GM23248 (cell line): Measurements from ENCODE around the gene COL6A3. TPM values are rescaled to one million over a fixed set of nuclear protein-coding genes. Genes with fewer than 3 reads are reported as not detected.
A peak's percentile ranks its signal among the peaks of the same experiment; 100 is the strongest.

ENCODE experiments used
- DNase-seq: peaks from one replicate; pipeline ENCODE4 v3.0.0-alpha.2; 2015
- H2AFZ ChIP-seq: fragments of 200-600 bp; sonication (generic); 2 replicates; pipeline ENCODE4 v1.6.1; 2016; ENCODE audit warnings: antibody characterized with exemption
- H3F3A ChIP-seq: fragments of 200-600 bp; sonication (generic); 2 replicates; pipeline ENCODE4 v1.6.1; 2016; ENCODE audit warnings: mild to moderate bottlenecking, antibody characterized with exemption, mixed run types; ENCODE audit not compliant: insufficient read depth
- H3K27ac ChIP-seq: fragments of 200-600 bp; sonication (generic); 2 replicates; pipeline ENCODE4 v1.5.1; 2016; ENCODE audit warnings: mild to moderate bottlenecking
- H3K27me3 ChIP-seq: fragments of 200-600 bp; sonication (generic); replicated peaks from 2 replicates; pipeline ENCODE4 v1.6.1; 2016; ENCODE audit warnings: mild to moderate bottlenecking; ENCODE audit not compliant: insufficient read depth
- H3K36me3 ChIP-seq: fragments of 200-600 bp; sonication (generic); 2 replicates; pipeline ENCODE4 v1.6.1; 2016; ENCODE audit warnings: low read depth, mild to moderate bottlenecking
- H3K4me1 ChIP-seq: fragments of 200-600 bp; sonication (generic); 2 replicates; pipeline ENCODE4 v1.6.1; 2016; ENCODE audit warnings: mild to moderate bottlenecking; ENCODE audit not compliant: insufficient read depth
- H3K4me2 ChIP-seq: fragments of 200-600 bp; sonication (generic); one replicate; pipeline ENCODE4 v1.6.1; 2016; ENCODE audit warnings: mild to moderate bottlenecking; ENCODE audit not compliant: unreplicated experiment
- H3K4me3 ChIP-seq: fragments of 200-600 bp; sonication (generic); 2 replicates; pipeline ENCODE4 v1.5.1; 2016; ENCODE audit warnings: mild to moderate bottlenecking
- H3K79me2 ChIP-seq: fragments of 200-600 bp; sonication (generic); 2 replicates; pipeline ENCODE4 v1.6.1; 2016; ENCODE audit warnings: mild to moderate bottlenecking; ENCODE audit not compliant: insufficient read depth
- H3K9ac ChIP-seq: fragments of 200-600 bp; sonication (generic); 2 replicates; pipeline ENCODE4 v1.6.1; 2016; ENCODE audit warnings: mild to moderate bottlenecking
- H3K9me2 ChIP-seq: fragments of 200-600 bp; sonication (generic); 2 replicates; pipeline ENCODE4 v1.6.1; 2016; ENCODE audit warnings: mixed run types, mild to moderate bottlenecking, moderate library complexity; ENCODE audit not compliant: insufficient read depth
- H3K9me3 ChIP-seq: fragments of 200-600 bp; sonication (generic); one replicate; pipeline ENCODE4 v1.6.1; 2017; ENCODE audit warnings: low read depth
- H4K20me1 ChIP-seq: fragments of 200-600 bp; sonication (generic); 2 replicates; pipeline ENCODE4 v1.6.0; 2016; ENCODE audit not compliant: insufficient read depth
- EZH2 ChIP-seq: fragments of 200-600 bp; sonication (generic); IDR thresholded peaks from 2 replicates; pipeline ENCODE4 v1.6.1; 2018; ENCODE audit warnings: antibody characterized with exemption, mild to moderate bottlenecking; ENCODE audit not compliant: insufficient read depth, poor library complexity, severe bottlenecking
- EZH2phosphoT487 ChIP-seq: fragments of 200-600 bp; sonication (generic); IDR thresholded peaks from 2 replicates; pipeline ENCODE4 v1.6.1; 2018; ENCODE audit warnings: antibody characterized with exemption, moderate library complexity, mild to moderate bottlenecking, low read depth; ENCODE audit not compliant: insufficient read depth
- WGBS, 2 experiments: methylation state at CpG; one replicate each; pipeline ENCODE4 v1.1.6; 2015 to 2017; ENCODE audit warnings: low lambda C conversion rate in 2 of 2, low coverage in 1 of 2; ENCODE audit errors: missing lambda C conversion rate in 2 of 2; 5-methylcytosine and 5-hydroxymethylcytosine counted together
- in situ Hi-C: fragments of 300-500 bp; cut with MboI; formaldehyde crosslinking; loops from 2 replicates; pipeline ENCODE4 v1.15.0; 2020
- polyA plus RNA-seq: library from polyadenylated mRNA; unstranded; fragments of >200 nt; fragmentation: Nextera tagmentation; extraction: Ambion mirVana; gene quantifications from 2 replicates; pipeline ENCODE4 v1.2.1, GENCODE V29; 2016
- total RNA-seq: library from RNA; depleted of rRNA; stranded (reverse); fragments of >200 nt; shearing (Covaris generic); gene quantifications from 2 replicates; pipeline ENCODE4 v1.2.3, GENCODE V29; 2014

The COL6A3 gene
- total and polyA plus RNA-seq, 2 experiments from 2014 or later = 344 to 1,362 TPM

DNA sequence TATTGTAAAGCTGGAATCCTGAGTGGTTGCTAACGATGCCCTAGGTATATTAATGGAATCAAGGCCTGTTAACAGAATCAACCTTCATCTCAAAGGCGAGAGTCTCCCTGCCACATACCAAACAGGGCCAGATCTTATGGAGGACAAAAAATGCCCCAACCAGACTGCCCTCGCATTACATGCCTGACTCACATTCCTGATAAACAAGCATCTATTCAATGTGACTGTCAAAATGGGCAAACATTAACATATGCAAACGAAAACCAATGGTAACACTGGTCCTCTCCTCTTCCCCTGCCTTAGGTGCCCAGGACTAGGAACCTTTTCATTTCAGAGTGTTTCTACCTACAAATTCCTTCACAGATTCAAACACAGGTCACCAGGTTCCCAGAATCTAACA is 83.4 kb downstream of the COL6A3 start:
- Histone ChIP-seq H3K4me2 (no peak overlapping the region), H3K27ac (peak overlapping the region; percentile 48), H3K9me2 (no peaks in the 10 kb centered on the region), H3K36me3 (peaks cover 94% of the 10 kb centered on the region), H3F3A (peaks cover 99% of the 10 kb centered on the region), H3K9me3 (no peaks in the 10 kb centered on the region), H3K4me3 (no peak overlapping the region), H4K20me1 (no peaks in the 10 kb centered on the region), H2AFZ (no peak overlapping the region), H3K79me2 (peaks cover 96% of the 10 kb centered on the region), H3K9ac (no peak overlapping the region), H3K27me3 (no peaks in the 10 kb centered on the region), H3K4me1 (no peaks in the 10 kb centered on the region)
- no peak for DNase-seq
- in situ Hi-C loops = no loop called here
- WGBS, 2 experiments = 61 to 63% methylated on average over 4 of the region's 4 CpGs
- TF ChIP-seq EZH2 (no peak), EZH2phosphoT487 (no peak)

- H2AFZ ChIP-seq = no peak overlapping the region
- H3K27me3 ChIP-seq = no peaks in the 10 kb centered on the region
- H3K4me2 ChIP-seq = no peak overlapping the region
- peaks cover 78% of the 10 kb centered on the region for H3K79me2 ChIP-seq
- DNase-seq = no peak
- 79 to 82% methylated on average over 14 of the region's 14 CpGs for WGBS, 2 experiments
- TF ChIP-seq EZH2 (no peak), EZH2phosphoT487 (no peak)
- no peaks in the 10 kb centered on the region for H3K9me3 ChIP-seq
- H3K36me3 ChIP-seq = peaks cover 87% of the 10 kb centered on the region
- H3K27ac ChIP-seq = peak overlapping the region; percentile 29
- no peak overlapping the region for H3K4me3 ChIP-seq
- no peak overlapping the region for H3K9ac ChIP-seq
- H4K20me1 ChIP-seq = no peaks in the 10 kb centered on the region
- peaks cover 12% of the 10 kb centered on the region for H3K4me1 ChIP-seq
- in situ Hi-C loops = no loop called here
- no peaks in the 10 kb centered on the region for H3K9me2 ChIP-seq
- H3F3A ChIP-seq = peaks cover 99% of the 10 kb centered on the region
Measured at GRCh38 chr2:237327175-237327950, 86.6 kb downstream of the COL6A3 start.

- Histone ChIP-seq H3K9ac (no peak overlapping the region), H3K4me3 (no peak overlapping the region), H3K27ac (peak overlapping the region; percentile 29), H3K79me2 (peaks cover 73% of the 10 kb centered on the region), H3F3A (peaks cover 100% of the 10 kb centered on the region), H3K4me1 (peaks cover 12% of the 10 kb centered on the region), H2AFZ (no peak overlapping the region), H3K27me3 (no peaks in the 10 kb centered on the region), H3K4me2 (no peak overlapping the region), H3K36me3 (peaks cover 82% of the 10 kb centered on the region), H4K20me1 (no peaks in the 10 kb centered on the region), H3K9me3 (no peaks in the 10 kb centered on the region), H3K9me2 (no peaks in the 10 kb centered on the region)
- DNase-seq = no peak
- TF ChIP-seq EZH2 (no peak), EZH2phosphoT487 (no peak)
- in situ Hi-C loops = no loop called here
- 81 to 84% methylated on average over 12 of the region's 12 CpGs for WGBS, 2 experiments
Measured at GRCh38 chr2:237326266-237327171, 87.4 kb downstream of the COL6A3 start.

- TF ChIP-seq EZH2phosphoT487 (no peak), EZH2 (no peak)
- H3F3A ChIP-seq = peaks cover 100% of the 10 kb centered on the region
- peaks cover 67% of the 10 kb centered on the region for H3K36me3 ChIP-seq
- H3K27ac ChIP-seq = peak overlapping the region; percentile 32; the same call in 1 of the 2 replicates
- H2AFZ ChIP-seq = no peak overlapping the region
- H3K9me3 ChIP-seq = no peaks in the 10 kb centered on the region
- H3K27me3 ChIP-seq = no peaks in the 10 kb centered on the region
- DNase-seq = no peak
- no peak overlapping the region for H3K4me3 ChIP-seq
- 63 to 72% methylated on average over 5 of the region's 5 CpGs for WGBS, 2 experiments
- peaks cover 20% of the 10 kb centered on the region for H3K4me1 ChIP-seq
- H3K9ac ChIP-seq = no peak overlapping the region
- H3K79me2 ChIP-seq = peaks cover 56% of the 10 kb centered on the region
- H4K20me1 ChIP-seq = no peaks in the 10 kb centered on the region
- in situ Hi-C loops = no loop called here
- no peaks in the 10 kb centered on the region for H3K9me2 ChIP-seq
- no peak overlapping the region for H3K4me2 ChIP-seq
Measured at GRCh38 chr2:237324837-237325236, 89.1 kb downstream of the COL6A3 start.
